Fibroblast of skin of left biceps (primary cell): Measurements from ENCODE around the gene FPR1.

Source experiments
- DNase-seq, 2 experiments: peaks; one replicate each; pipeline ENCODE4 v3.0.0-alpha.2; 2013; ENCODE audit warnings: low read depth in 2 of 2

Gene FPR1

GRCh38 chr19:51751655-51752054 is at the start of gene FPR1:
FPR1 (minus strand) TSS chr19:51751878; CDS start chr19:51746994, 4,884 bp downstream.
- no peak for DNase-seq

- no peak for DNase-seq
Measured at GRCh38 chr19:51800473-51801244, 49.0 kb upstream of the FPR1 start.

GRCh38 chr19:51799774-51800472 is 48.2 kb upstream of the FPR1 start:
- no peak for DNase-seq

- DNase-seq = peak; percentile 77 to 83
Measured at GRCh38 chr19:51799034-51799773, 47.5 kb upstream of the FPR1 start.

- no peak for DNase-seq
Measured at GRCh38 chr19:51798062-51798461, 46.4 kb upstream of the FPR1 start.

- DNase-seq = no peak
Measured at GRCh38 chr19:51797480-51797879, 45.8 kb upstream of the FPR1 start.

- DNase-seq = no peak
Measured at GRCh38 chr19:51796195-51796679, 44.6 kb upstream of the FPR1 start.

GRCh38 chr19:51794885-51795490 is 43.3 kb upstream of the FPR1 start, which contains the start of gene FPR3:
FPR3 (plus strand) TSS chr19:51795157; CDS start chr19:51823749, 28,592 bp downstream.
- DNase-seq = no peak

- DNase-seq = no peak
Measured at GRCh38 chr19:51793994-51794393, 42.3 kb upstream of the FPR1 start.

GRCh38 chr19:51792932-51793331 is 41.3 kb upstream of the FPR1 start:
- DNase-seq = no peak

GRCh38 chr19:51789061-51789795 is 37.5 kb upstream of the FPR1 start:
- no peak for DNase-seq

- no peak for DNase-seq
Measured at GRCh38 chr19:51788029-51788428, 36.4 kb upstream of the FPR1 start.

- no peak for DNase-seq
Measured at GRCh38 chr19:51786646-51787494, 35.2 kb upstream of the FPR1 start.

- DNase-seq = no peak
Measured at GRCh38 chr19:51784922-51785690, 33.4 kb upstream of the FPR1 start.

- no peak for DNase-seq
Measured at GRCh38 chr19:51784109-51784785, 32.6 kb upstream of the FPR1 start.

GRCh38 chr19:51783372-51783771 is 31.7 kb upstream of the FPR1 start:
- no peak for DNase-seq

- no peak for DNase-seq
Measured at GRCh38 chr19:51781999-51782398, 30.3 kb upstream of the FPR1 start.

- no peak for DNase-seq
Measured at GRCh38 chr19:51780270-51780669, 28.6 kb upstream of the FPR1 start.

- DNase-seq = no peak
Measured at GRCh38 chr19:51779703-51780102, 28.0 kb upstream of the FPR1 start.
